HG03025 (cell line): ENCODE measurements around the gene CGNL1.

Experiments used
- ATAC-seq: cut with Tn5 transposase; IDR thresholded peaks from one replicate; pipeline ENCODE4 v1.9.1; 2021; ENCODE audit warnings: mild to moderate bottlenecking, moderate library complexity; ENCODE audit not compliant: unreplicated experiment, low FRiP score

CGNL1 gene

DNA sequence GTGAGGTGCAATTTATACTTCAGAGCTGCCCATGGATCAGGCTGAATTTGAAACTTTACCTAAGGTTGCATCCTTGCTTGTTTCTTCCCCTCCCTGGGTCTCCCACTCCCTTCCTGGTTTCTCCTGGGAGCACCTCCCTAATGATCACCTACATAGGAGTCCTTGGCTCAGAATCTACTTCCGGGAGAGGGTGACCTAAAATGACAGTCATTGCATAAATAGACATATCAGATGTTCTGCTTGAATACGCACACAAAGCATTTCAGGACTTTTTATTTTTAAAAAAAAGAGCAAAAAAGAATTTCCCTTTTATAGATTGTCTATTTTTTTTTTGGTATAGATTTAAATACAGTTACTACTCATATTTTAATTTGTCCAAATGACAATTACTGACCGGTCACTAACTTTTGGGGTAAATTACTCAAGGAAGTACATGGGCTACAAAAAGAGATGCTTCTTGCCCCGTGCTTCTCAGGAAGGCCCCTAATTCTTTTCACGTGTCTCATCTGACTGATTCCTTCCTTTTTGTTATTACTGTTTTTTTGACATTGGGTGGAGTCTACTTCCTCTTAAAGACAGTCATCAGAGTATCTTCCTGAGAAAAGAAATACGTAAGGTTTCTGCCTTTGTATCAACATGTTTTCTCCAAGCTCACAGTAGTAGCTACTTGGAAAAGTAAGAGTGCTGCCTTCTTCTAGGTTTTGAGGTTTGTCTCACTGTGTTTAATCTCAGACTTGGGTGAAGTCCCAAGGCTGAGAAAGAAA is 210.5 kb downstream of the CGNL1 start:
- no peak for ATAC-seq

DNA sequence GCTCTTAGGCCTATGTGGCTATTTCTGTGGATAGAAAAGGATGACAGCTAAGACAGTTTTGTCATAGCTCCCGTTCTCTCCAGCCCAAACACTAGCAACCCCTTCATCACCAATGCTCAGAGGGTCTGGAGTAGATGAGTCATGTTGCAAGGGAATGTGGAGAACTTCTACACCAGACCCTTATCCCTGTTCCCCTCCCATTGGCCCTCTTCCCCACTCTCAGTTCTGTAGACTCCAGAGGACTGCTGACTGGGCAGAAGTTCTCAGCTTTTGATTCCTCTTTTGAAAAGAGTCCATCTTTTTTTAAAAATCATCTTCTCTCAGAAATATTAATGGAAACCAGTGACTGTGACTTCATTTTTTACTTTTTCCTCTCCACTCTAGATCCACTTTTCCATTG is 213.0 kb downstream of the CGNL1 start:
- ATAC-seq, result no peak

DNA sequence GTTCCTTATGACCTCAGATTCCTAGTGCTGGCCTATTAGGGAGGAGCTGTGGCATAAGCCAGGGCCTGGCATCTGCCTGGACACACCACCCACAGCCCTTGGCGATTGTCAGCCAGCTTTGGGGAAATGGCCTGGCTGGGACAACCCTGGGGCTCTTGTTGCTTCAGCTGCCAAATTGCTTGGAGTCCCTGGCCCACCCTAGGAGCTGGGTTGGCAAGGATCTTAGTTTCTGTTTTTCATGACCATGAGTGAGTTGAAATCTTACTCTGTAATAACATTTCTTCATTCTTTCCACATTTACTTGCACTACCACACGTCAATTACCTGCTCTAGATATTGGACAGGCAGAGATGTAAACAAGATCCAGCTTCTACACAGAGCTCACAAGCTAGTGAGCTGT is 213.4 kb downstream of the CGNL1 start:
- no peak for ATAC-seq

DNA sequence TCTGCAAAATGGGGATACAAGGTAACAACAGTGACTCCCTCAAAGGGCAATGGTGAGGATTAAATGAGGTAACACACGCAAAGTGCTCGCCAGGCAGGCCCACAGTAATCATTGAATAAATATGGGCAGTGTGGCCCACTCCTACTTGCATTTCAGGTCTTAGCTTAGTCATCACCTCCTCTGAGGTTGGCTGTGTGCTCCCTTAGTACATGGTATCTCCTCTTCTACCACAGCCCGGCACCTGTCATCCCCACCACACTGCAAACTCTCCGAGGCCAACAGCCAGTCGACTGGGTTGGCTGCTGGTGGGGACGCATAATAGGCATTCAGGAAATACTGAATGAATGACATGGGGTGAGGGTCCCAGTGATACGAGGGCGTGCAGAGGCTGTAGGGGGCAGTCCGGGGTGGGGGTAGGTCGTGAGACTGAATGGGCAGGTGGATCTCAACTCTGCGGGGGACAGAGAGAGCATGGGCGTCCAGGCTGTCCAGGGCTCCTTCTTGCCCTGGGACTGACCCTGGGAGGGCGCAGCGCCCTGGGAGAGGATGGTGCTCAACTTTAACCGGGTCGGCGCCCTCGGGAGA is 215.0 kb downstream of the CGNL1 start:
- ATAC-seq, result no peak

DNA sequence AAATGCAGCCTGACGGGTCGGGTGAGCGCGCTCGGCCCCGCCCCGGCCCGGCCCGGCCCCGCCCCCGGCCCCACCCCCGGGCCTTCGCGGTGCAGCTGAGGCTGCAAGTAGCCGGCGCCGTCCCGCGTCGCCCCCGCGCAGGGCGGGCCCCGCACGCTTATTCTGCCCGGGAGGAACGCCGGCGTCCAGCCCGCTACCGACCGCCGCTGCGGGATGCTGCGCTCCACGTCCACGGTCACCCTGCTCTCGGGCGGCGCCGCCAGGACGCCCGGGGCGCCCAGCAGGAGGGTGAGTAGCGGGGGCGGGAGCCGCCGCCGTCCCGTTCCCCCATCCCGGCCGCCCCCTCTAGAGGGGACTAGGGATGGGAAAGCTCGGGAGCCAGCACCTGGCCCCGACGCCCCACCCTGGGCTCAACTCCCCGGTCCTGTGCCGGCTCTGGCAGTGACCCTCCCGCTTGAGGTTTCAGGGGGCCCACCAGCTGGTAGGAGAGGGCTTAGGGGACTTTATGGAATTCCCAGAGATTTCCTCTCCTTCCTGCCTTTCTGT is 215.6 kb downstream of the CGNL1 start, which contains the start of gene MYZAP:
Gene MYZAP (plus strand): TSS at position 83 of the 546 bp plus-strand sequence. CDS start 131 bp downstream, at position 214.
- ATAC-seq, result no peak

DNA sequence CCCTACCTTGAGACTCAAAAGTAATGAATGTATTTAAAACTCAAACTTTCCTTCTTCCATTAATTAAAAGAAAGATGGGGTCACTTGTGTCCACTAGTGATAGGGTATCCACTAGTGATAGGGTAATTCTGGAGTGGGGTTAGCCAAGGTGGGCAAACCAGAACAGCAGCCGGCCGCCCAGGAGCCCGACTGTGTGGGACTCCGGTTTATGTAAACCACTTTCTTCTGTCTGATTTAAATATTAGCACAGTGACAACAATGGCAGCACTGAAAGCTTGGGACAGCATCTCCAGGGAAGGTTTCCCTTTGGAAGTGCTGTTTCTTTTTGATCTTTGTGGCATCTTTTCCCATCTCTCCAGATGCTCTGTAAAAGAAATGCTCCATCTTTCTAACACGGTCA is 216.1 kb downstream of the CGNL1 start:
- ATAC-seq, result no peak

DNA sequence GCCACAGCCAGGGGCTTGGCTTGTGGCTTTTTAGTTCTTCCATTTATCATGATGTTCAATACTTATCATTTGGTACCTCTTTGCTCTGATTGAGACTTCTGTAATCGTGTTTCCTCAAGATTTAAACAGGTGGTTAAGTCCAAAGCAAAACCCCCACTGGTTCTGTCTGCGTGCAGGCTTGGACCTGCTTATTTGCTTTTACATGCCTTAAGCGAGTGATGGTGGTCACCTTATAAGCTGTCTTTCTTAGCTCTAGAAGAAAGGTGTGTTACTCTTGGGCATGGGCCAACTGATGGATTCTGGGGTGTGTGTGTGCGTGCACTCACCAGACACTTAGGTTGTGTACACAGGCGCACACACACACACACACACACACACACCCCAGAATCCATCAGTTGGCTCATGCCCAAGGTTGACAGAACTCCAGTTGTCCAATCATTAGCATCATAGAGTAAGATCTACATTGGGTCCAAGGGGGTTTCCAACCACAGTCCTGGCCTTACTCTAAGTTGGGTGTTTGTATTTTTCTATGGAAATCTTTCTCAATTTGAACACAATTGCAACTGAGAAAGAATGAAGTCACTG is 216.6 kb downstream of the CGNL1 start:
- no peak for ATAC-seq

DNA sequence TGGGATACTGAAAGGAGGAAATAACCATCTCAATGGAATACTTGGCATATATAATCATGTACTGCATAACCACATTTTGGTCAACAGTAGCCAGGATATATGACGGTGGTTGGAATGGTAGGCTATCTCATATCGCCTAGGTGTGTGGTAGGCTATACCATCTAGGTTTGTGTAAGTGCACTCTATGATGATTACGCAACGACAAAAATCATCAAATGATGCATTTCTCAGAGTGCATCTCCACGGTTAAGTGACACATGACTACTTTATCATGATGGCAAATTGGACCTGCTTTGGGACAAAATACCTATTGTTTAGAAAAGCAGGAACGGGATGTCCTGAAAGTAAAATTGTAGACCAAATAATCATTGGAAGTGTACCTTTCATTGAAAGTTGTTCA is 218.2 kb downstream of the CGNL1 start:
- no peak for ATAC-seq

DNA sequence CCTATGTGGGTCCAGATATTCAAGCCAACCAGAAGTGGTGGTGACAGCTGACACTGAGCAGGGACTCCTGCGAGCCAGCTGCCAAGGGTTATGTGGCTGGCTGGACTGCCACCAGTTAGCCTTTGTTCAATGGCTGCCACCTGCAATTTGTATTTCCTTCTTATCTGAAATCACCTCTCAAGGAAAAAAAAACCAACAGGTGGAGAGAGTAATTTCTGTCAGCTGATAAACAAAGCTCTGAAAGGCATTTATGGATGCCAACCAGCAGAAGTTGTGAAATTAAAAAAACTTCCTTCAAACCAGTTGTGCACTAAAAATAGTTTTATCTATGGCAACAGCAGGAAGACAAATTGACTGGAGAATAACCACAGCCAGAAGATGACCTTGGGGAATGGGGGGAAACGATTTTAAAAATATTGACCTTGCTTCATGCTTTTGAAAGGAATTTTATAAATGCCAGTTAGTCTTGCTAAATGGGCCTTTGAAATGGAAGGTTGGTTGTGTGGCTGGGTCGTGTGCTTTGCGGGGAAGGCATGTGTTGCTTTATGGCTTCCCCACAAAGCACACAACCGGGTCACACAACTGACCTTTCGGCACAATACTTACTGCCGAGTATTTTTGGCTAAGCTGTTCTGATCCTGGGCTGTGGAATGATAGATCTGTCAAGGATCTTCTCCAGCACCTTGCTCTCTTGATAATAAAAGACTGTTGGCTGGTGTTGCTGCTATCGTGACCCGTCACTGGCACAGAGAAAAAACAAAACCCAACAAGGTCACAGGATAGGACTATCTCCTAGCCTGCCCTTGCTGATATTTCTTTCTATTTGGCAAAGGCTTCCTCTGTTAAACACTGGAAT is 218.9 kb downstream of the CGNL1 start:
- no peak for ATAC-seq

DNA sequence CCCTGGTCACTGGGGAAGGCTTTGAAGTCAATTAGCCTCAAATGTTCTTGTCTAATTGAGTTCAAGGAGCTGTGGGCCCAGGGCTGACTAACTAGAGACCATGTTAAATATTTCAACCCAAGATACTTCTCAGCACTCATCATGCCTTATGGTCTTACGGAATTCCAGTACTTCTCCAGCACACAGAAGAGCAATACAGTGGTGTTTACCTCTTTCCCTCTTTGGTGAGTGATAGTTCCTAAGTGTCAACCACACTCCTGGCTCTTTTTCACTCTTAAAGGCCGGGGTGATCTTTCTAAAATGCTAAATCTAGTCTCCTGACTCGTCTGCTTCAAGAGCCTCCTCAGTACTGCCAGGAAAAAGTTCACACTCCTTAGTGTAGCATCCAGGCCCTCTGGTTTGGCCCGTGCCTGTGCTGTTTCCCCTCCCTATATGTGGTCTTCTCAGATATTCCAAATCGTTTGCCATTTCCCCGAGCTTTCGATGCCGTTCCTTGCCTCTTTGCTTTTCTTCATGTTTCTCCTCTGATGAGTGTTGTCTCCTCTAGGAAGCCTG is 220.1 kb downstream of the CGNL1 start:
- ATAC-seq, result no peak

DNA sequence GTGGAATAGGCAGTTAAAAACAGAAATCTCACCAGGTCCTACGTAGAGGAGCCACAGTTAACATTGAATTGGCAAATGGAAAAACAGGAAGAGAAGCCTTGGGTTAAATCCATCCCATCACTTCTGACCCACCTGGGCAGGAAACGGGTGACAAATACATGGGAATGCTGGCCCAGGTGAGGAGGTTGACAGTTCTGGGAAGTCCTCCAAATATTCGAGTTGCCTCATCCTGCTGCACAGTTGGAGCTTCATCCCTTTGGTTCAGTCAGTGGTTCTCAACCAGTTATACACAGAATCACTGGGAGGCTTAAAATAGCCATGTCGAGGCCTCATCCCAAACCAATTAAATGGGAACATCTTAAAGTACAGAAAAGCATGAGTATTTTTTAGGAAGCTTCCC is 220.7 kb downstream of the CGNL1 start:
- no peak for ATAC-seq

DNA sequence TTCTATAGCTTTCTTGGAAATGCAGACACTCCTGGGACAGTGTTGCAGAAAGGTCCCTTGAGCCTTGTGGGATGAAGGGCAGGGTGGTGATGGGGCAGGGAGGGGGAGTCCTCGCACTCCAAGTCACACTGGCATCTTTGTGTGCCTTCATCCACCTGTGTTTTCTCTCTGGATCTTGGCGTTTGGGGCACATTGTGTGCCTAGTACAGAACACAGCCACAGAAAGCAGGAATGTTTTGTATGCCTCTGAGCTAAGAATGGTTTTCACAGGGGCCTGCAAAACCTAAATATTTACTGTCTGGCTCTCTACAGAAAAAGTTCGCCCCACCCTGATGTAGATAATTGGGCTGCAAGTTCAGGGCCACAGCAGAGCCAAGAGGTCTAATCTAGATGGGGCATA is 221.1 kb downstream of the CGNL1 start:
- no peak for ATAC-seq

DNA sequence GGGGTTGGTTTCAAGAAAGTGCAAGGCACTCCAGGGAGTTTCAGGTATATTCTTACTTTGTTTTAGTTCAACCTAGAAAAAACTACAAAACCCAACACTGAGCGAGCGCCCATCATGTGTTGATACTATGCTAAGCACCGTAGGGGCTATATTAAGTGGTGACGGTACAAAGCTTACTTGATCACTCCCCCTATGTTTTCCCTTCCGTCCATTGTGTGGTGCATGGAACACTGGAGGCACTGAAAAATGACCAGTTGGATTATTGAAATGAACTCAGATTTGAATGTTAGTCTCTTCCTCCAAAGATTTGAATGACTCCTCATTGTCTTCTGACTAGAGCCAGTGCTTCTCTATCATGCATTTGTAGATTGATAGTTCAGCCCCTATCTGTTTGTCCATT is 222.0 kb downstream of the CGNL1 start:
- no peak for ATAC-seq

DNA sequence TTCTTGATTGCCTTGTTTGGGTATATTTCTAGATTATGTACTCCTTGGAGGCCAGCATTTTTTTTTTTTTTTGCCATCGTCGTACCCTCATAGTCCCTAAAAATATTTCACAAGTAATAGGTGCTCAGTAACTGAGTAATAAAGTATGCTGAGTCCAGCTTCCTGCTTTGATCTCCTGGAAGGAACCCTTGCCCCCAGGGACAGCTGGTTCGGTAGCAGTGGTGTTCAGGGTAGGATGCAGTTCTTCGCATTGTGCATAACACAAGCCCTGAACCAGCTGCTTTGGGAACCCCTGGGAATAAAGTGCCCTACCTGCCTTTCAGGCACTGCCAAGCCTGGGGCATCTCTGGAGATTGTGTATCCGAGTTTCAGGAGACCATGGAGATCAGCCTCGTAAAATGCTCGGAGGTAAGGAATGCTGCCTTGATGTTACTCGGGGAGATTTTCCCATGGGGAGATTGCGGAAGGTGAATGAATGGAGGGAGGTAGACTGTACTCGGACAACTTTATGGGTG is 223.0 kb downstream of the CGNL1 start:
- no peak for ATAC-seq

DNA sequence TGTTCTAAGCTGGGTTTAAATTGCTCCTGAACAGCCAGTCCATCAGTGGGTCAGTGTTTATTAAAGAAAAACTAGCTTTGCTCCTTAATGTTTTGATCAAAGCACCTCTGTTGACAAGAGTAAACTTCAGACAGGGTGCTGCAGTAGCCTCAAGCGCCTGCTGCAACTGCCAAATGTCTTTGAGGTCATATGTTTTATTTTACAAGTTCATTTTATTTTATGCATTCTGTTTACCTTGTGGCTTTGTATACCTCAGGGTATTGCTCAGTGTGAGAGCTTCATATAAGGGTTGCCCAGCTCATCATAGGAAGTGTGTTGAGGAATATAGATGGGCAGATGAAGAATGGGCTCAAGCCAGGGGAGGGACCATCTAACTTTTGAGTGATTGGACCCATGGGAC is 223.9 kb downstream of the CGNL1 start:
- no peak for ATAC-seq
